CD4-positive, alpha-beta T cell treated with Interleukin-15 for 4 hours (primary cell): ENCODE measurements around the gene SLC34A2.
"Not testable (repeated sequence)": the region's sequence is repeated elsewhere in the genome, so short reads cannot be mapped to it uniquely, and the experiment has no call there.

ENCODE experiments used
- DNase-seq: peaks from one replicate; pipeline ENCODE4 v3.0.0-alpha.2; 2020; ENCODE audit warnings: low spot score

SLC34A2 gene

GRCh38 chr4:25661441-25661840 is 5.8 kb downstream of the SLC34A2 start:
- not testable (repeated sequence) for DNase-seq

- DNase-seq: no peak
Observed at GRCh38 chr4:25662306-25662705, 6.7 kb downstream of the SLC34A2 start.

GRCh38 chr4:25663781-25664180 is 8.1 kb downstream of the SLC34A2 start:
- DNase-seq: no peak

GRCh38 chr4:25666031-25666630 is 10.5 kb downstream of the SLC34A2 start:
- DNase-seq: no peak

GRCh38 chr4:25667931-25668557 is 12.4 kb downstream of the SLC34A2 start:
- DNase-seq: no peak

- no peak for DNase-seq
Observed at GRCh38 chr4:25670991-25671390, 15.3 kb downstream of the SLC34A2 start.

GRCh38 chr4:25672756-25673155 is 17.1 kb downstream of the SLC34A2 start:
- no peak for DNase-seq

GRCh38 chr4:25674386-25674785 is 18.7 kb downstream of the SLC34A2 start:
- no peak for DNase-seq

GRCh38 chr4:25676221-25676620 is 20.6 kb downstream of the SLC34A2 start:
- no peak for DNase-seq

- DNase-seq: no peak
Observed at GRCh38 chr4:25677157-25677556, 21.5 kb downstream of the SLC34A2 start.

GRCh38 chr4:25677943-25678342 is 22.3 kb downstream of the SLC34A2 start:
- DNase-seq: no peak

GRCh38 chr4:25687773-25688172 is 32.1 kb downstream of the SLC34A2 start:
- no peak for DNase-seq

GRCh38 chr4:25694466-25694865 is 38.8 kb downstream of the SLC34A2 start:
- no peak for DNase-seq

- DNase-seq: no peak
Observed at GRCh38 chr4:25696409-25696808, 40.8 kb downstream of the SLC34A2 start.

- no peak for DNase-seq
Observed at GRCh38 chr4:25697516-25697915, 41.9 kb downstream of the SLC34A2 start.

GRCh38 chr4:25700661-25701060 is 45.0 kb downstream of the SLC34A2 start:
- DNase-seq: no peak

GRCh38 chr4:25702848-25703247 is 47.2 kb downstream of the SLC34A2 start:
- DNase-seq: no peak

- DNase-seq: no peak
Observed at GRCh38 chr4:25703731-25704388, 48.2 kb downstream of the SLC34A2 start.

GRCh38 chr4:25704516-25704915 is 48.9 kb downstream of the SLC34A2 start:
- no peak for DNase-seq

GRCh38 chr4:25710637-25711036 is 55.0 kb downstream of the SLC34A2 start:
- no peak for DNase-seq

GRCh38 chr4:25712611-25713010 is 57.0 kb downstream of the SLC34A2 start:
- no peak for DNase-seq

- DNase-seq: no peak
Observed at GRCh38 chr4:25713812-25714211, 58.2 kb downstream of the SLC34A2 start.

- DNase-seq: no peak
Observed at GRCh38 chr4:25722964-25723363, 67.3 kb downstream of the SLC34A2 start.

GRCh38 chr4:25723409-25723808 is 67.8 kb downstream of the SLC34A2 start:
- no peak for DNase-seq
